GM12891 (cell line): ENCODE data around the gene PIGM.

Experiments used
- DNase-seq: peaks from one replicate; pipeline ENCODE4 v3.0.0; 2011; ENCODE audit warnings: low spot score; ENCODE audit not compliant: insufficient read length
- FAIRE-seq: peaks from 2 replicates; lab custom pipeline; 2011; peaks lifted over from hg19 to GRCh38; lab: Jason Lieb, UNC
- PAX5 ChIP-seq: IDR thresholded peaks from 2 replicates; pipeline ENCODE4 v1.6.1; 2011; ENCODE audit warnings: low read length, moderate library complexity, mild to moderate bottlenecking; ENCODE audit not compliant: insufficient read depth, severe bottlenecking
- POLR2A ChIP-seq: IDR thresholded peaks from 2 replicates; pipeline ENCODE4 v1.6.1; 2011; ENCODE audit warnings: low read depth, low read length, control low read depth
- POLR2AphosphoS5 ChIP-seq: IDR thresholded peaks from 2 replicates; pipeline ENCODE4 v1.6.1; 2011; ENCODE audit warnings: low read depth, low read length, control low read depth
- POU2F2 ChIP-seq: IDR thresholded peaks from 2 replicates; pipeline ENCODE4 v1.6.1; 2011; ENCODE audit warnings: low read depth, mild to moderate bottlenecking, control low read depth, low read length, moderate library complexity
- SPI1 ChIP-seq: IDR thresholded peaks from 2 replicates; pipeline ENCODE4 v1.6.1; 2011; ENCODE audit warnings: low read depth, low read length, control low read depth
- TAF1 ChIP-seq: IDR thresholded peaks from 2 replicates; pipeline ENCODE4 v1.6.1; 2011; ENCODE audit warnings: low read depth, low read length, control low read depth

The PIGM gene

GRCh38 chr1:160024195-160024905 lies 7.4 kb downstream of the PIGM start:
- TF ChIP-seq SPI1 = no peak
- TF ChIP-seq POLR2A = no peak
- TF ChIP-seq POLR2AphosphoS5 = no peak
- TF ChIP-seq TAF1 = no peak
- TF ChIP-seq POU2F2 = no peak
- no peak for TF ChIP-seq PAX5
- FAIRE-seq (no peak), DNase-seq (no peak)

DNA sequence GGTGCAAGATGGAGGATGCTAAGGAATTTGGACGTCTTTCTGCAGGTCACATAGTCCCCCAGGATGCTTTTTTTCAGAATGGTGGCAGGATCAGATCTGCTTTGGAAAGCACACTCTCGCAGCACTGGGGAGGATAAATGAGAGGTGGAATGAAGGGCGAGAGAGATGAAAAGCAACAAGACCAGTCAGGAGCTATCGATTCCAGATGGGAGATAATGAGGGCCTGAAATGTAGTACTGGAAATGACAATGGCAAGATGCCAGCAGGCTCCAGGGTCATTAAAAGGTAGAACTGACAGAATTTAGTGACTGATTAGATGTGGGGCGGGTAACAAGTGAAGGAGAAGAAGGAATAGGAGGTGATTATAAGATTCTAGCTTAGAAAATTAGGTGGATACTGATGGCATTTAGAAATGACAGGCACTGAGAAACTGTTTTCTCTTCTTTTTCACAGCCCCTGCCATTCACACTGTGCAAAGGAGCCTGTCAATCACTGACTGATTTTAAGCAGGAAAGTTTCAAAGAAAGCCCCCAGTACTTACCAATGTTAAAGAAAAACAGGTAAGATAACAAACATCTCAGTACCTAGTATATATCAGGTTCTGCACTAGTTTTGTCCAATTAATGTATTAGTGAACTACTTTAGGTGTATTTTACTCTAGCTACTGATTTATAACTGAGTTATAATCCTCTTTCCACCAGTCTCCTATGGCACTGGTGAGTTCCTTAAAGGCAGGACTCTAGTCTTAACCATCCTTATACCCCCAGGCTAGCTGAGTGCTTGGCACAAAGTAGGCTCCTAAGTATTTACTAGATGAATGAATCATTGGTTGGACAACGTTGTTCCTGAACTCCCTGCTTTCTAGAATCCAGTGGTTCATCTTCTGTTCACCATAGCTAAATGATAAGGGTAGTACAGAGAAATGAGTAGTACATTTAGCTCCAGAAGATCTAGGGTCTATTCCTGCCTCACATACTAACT lies 9.2 kb downstream of the PIGM start:
- FAIRE-seq (no peak), DNase-seq (no peak)
- TF ChIP-seq POLR2AphosphoS5 (no peak), TAF1 (no peak), PAX5 (no peak), SPI1 (no peak), POLR2A (no peak), POU2F2 (no peak)

DNA sequence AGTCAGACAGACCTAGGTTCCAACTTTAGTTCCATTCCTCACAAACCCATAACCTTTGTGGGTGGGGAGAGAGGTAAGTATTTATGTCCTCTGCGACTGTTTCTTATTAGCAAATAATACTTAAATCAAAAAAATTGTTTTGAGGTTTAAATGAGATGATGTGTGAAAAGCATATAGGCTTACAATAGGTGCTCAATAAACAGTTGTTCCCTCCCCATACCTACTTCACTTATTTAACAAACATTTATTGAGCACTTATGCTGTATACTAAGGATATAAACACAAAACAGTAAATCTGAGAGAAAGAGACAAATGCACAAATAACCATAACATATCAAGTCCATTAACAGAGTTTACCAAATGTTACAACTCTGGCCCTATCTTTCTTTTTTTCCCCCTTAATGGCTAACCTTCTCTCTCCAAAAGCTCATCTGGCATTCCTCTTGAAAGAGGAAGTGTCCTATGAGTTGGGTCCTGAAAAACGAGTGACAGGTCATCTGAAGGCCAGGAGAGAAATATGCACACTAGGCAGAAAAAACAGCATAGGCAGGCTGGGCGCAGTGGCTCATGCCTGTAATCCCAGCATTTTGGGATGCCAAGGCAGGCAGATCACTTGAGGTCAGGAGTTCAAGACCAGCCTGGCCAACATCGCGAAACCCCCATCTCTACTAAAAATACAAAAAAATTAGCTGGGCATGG lies 10.3 kb downstream of the PIGM start:
- no peak for DNase-seq
- no peak for FAIRE-seq
- TF ChIP-seq POU2F2 = no peak
- peak; percentile 48 for TF ChIP-seq SPI1

DNA sequence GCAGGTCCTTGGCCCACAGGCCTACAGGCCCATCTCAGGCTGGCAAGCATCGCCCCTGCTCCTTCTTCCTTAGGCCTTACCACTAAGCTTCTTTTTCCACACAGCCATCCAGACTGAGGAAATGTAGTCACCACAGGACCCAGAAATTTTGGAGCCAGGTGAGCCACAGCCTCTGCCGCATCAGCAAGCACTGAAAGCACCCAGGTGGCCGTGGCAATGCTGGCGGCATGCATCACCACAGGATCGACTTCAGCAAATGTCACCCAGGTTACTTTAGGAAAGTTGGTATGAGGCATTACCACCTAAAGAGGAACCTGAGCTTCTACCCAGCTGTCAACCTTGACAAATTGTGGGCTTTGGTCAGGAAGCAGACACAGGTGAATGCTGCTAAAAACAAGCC lies 11.6 kb downstream of the PIGM start:
- FAIRE-seq (no peak), DNase-seq (no peak)
- TF ChIP-seq PAX5 (no peak), POLR2AphosphoS5 (no peak), POLR2A (no peak), TAF1 (no peak)

DNA sequence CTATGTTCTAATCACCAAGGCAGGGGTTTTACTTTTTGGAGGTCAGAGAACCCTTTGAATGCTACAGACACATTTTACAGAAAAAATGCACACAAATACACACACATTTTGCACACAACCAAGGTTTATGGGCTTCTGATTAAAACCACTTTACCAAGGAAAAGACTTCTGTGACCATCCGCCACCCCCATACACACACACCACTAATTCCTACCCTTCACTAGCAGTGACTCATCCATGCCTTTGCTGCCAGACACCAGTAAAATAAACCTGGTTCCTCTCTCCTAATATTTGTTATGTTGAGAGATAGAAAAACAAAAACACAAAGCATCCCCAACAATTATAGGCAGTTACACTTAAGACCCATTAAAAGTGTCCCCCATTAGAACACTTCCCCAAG lies 12.9 kb downstream of the PIGM start:
- DNase-seq (no peak), FAIRE-seq (no peak)
- TF ChIP-seq POLR2AphosphoS5 (no peak), SPI1 (no peak), POLR2A (no peak), TAF1 (no peak), POU2F2 (no peak), PAX5 (no peak)

GRCh38 chr1:160018347-160018746 lies 13.4 kb downstream of the PIGM start:
- TF ChIP-seq TAF1 = no peak
- no peak for TF ChIP-seq SPI1
- no peak for TF ChIP-seq PAX5
- TF ChIP-seq POLR2A = no peak
- TF ChIP-seq POLR2AphosphoS5 = no peak
- no peak for TF ChIP-seq POU2F2
- no peak for FAIRE-seq
- no peak for DNase-seq

DNA sequence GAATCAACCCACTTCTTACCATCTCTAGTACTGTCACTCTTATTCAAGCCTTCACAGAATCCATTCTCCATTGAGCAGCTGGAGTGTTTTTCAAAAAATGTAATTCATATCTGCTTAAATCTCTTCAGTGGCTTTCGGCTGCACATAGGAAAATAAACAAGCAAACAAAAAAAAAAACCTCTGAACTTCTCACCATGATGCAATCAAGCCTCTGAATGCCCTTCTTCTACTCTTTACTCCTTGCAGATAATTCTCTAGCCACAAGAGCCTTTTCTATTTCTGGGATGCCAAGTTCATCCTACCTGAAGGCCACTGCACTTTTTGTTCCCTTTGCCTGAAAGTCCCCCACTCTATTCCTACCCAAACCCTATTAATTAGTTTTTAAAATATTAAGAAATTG lies 14.2 kb downstream of the PIGM start:
- DNase-seq (no peak), FAIRE-seq (no peak)
- TF ChIP-seq TAF1 (no peak), POU2F2 (no peak)

DNA sequence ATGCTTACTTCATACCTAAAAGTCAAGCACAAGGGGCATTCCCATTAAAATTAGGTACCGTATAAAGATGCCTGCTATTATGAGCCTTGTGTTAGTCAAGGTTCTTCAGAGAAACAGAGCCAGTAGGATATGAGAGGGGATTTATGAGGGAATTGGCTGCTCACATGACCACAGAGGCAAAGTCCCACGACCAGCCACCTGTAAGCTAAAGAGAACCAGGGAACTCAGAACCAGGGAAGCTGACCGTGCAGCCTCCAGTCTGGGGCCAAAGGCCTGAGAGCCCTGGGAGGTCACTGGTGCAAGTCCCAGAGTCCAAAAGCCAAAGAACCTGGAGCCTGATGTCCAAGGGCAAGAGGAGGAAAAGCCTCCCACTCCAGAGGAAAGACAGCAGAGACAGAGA lies 20.0 kb downstream of the PIGM start:
- no peak for FAIRE-seq
- TF ChIP-seq POU2F2 = no peak
- TF ChIP-seq PAX5 = no peak
- no peak for TF ChIP-seq SPI1
- no peak for TF ChIP-seq POLR2A
- TF ChIP-seq TAF1 = no peak
- TF ChIP-seq POLR2AphosphoS5 = no peak
- no peak for DNase-seq

- TF ChIP-seq TAF1 (no peak), PAX5 (no peak), POLR2A (no peak), SPI1 (no peak), POLR2AphosphoS5 (no peak), POU2F2 (no peak)
- DNase-seq (no peak), FAIRE-seq (no peak)
Measured at GRCh38 chr1:160009801-160010200, 22.0 kb downstream of the PIGM start.
